ENCODE measurements around the gene PARL. TPM values are rescaled to one million over a fixed set of nuclear protein-coding genes. Genes with fewer than 3 reads are reported as not detected.

PARL gene
- total and polyA plus RNA-seq, 9 of the 15 experiments (the other 6 are each of a cell fraction or from before 2014, with no cell fraction given) = 39.5 to 82.4 (median 57.4) TPM

GRCh38 chr3:183913580-183913920 lies 28.9 kb upstream of the PARL start (continued):
- no peak for TF ChIP-seq ZBTB5 (IDR thresholded peaks at IDR 0.05)
- TF ChIP-seq, protein P1, sequence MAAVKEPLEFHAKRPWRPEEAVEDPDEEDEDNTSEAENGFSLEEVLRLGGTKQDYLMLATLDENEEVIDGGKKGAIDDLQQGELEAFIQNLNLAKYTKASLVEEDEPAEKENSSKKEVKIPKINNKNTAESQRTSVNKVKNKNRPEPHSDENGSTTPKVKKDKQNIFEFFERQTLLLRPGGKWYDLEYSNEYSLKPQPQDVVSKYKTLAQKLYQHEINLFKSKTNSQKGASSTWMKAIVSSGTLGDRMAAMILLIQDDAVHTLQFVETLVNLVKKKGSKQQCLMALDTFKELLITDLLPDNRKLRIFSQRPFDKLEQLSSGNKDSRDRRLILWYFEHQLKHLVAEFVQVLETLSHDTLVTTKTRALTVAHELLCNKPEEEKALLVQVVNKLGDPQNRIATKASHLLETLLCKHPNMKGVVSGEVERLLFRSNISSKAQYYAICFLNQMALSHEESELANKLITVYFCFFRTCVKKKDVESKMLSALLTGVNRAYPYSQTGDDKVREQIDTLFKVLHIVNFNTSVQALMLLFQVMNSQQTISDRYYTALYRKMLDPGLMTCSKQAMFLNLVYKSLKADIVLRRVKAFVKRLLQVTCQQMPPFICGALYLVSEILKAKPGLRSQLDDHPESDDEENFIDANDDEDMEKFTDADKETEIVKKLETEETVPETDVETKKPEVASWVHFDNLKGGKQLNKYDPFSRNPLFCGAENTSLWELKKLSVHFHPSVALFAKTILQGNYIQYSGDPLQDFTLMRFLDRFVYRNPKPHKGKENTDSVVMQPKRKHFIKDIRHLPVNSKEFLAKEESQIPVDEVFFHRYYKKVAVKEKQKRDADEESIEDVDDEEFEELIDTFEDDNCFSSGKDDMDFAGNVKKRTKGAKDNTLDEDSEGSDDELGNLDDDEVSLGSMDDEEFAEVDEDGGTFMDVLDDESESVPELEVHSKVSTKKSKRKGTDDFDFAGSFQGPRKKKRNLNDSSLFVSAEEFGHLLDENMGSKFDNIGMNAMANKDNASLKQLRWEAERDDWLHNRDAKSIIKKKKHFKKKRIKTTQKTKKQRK (IDR thresholded peaks at IDR 0.05; ENCODE audit: borderline replicate concordance, low read depth, low read length) = no peak
- TF ChIP-seq ZNF561 (CRISPR knock-in tag; conservative IDR thresholded peaks at IDR 0.05) = no peak
- TF ChIP-seq CCAR2 (IDR thresholded peaks at IDR 0.05; ENCODE audit: low read depth, low read length) = no peak
- TF ChIP-seq PHF20 (IDR thresholded peaks at IDR 0.05; ENCODE audit: partially characterized antibody) = no peak
